ENCODE measurements around the gene VGLL4.

VGLL4 gene

DNA sequence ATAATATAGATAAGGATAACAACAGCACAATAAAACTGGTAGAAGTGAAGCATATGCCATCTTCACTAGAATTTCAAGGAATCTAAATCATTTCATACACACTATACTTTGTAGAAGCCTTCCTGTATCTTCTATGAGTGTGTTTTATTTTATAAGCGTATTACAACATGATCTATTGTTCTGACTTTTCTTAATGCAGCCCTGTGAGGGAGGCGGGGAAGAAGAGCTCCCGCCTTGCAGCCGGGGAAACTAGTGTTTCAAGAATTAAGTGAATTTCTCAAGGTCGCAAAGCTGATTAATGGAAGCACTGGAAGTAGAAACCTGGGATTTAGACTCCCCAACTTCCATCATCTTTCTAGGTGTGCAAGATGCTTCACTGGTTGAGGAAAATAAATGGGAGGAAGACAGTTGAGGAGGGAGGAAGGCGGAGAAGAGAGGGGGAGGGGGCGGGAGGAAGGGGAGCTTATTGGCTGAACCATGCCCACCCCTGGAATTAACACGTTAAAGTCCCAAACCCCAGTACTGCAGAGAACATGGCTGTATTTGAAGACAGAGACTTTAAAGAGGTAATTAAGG lies 32.9 kb downstream of the VGLL4 start:
- peaks cover under 1% of the 10 kb centered on the region for H3K4me1 ChIP-seq (ENCODE audit: insufficient read depth, insufficient read length)
- no peak for DNase-seq (ENCODE audit: low read depth, low spot score)
- H3K9ac ChIP-seq (ENCODE audit: insufficient read length, low read depth), result no peak overlapping the region
- H3K9me3 ChIP-seq (ENCODE audit: insufficient read depth, low read length), result no peaks in the 10 kb centered on the region
- TF ChIP-seq ZNF274 (IDR thresholded peaks at IDR 0.05; ENCODE audit: low read depth, low read length), result no peak
- TF ChIP-seq SUZ12 (IDR thresholded peaks at IDR 0.05; ENCODE audit: extremely low read depth, insufficient read depth, insufficient read length), result no peak
- TF ChIP-seq YY1 (IDR thresholded peaks at IDR 0.05; ENCODE audit: insufficient read depth, insufficient read length), result no peak
- no peak overlapping the region for H3K4me3 ChIP-seq (ENCODE audit: insufficient read length, low read depth)
- no peaks in the 10 kb centered on the region for H3K27me3 ChIP-seq (ENCODE audit: insufficient read depth, insufficient read length)
- peaks cover 23% of the 10 kb centered on the region for H3K36me3 ChIP-seq (ENCODE audit: insufficient read depth, insufficient read length, low read length)

DNA sequence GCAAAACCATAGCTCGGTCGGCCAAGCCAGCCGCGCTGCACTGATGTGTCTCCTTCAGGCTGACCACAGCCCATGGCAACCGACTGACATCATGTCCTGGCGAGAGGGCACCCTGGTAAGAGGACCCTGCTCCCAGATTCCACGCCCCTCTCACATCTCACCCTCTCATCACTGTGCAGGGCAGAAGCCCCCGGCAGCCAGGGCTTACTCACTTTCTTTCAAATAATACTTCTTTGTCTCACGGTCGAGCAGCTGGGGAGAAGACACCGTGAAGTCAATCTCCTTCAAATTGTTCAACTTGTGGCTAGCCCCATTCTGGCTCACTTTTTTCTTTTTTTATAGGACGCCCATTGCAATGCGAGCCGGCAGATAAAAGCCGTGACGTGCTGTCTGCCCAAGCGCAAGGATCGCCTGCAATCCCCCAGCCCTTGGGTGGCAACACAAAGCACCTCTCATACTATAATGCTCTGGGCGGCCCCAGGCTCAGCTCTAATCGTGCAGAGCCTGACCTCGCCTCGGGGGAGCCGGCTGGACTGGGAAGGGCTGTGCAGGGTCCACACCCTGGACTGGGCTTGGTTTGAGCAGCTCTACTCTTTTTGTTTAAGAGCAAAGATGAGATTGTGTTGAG lies 33.6 kb downstream of the VGLL4 start:
- H3K9me3 ChIP-seq (ENCODE audit: insufficient read depth, low read length), result no peaks in the 10 kb centered on the region
- no peaks in the 10 kb centered on the region for H3K27me3 ChIP-seq (ENCODE audit: insufficient read depth, insufficient read length)
- no peaks in the 10 kb centered on the region for H3K4me1 ChIP-seq (ENCODE audit: insufficient read depth, insufficient read length)
- H3K36me3 ChIP-seq (ENCODE audit: insufficient read depth, insufficient read length, low read length), result peaks cover 23% of the 10 kb centered on the region
- H3K9ac ChIP-seq (ENCODE audit: insufficient read length, low read depth), result no peak overlapping the region
- no peak overlapping the region for H3K4me3 ChIP-seq (ENCODE audit: insufficient read length, low read depth)
- no peak for DNase-seq (ENCODE audit: low read depth, low spot score)
- no peak for TF ChIP-seq SUZ12 (IDR thresholded peaks at IDR 0.05; ENCODE audit: extremely low read depth, insufficient read depth, insufficient read length)
- no peak for TF ChIP-seq YY1 (IDR thresholded peaks at IDR 0.05; ENCODE audit: insufficient read depth, insufficient read length)
- TF ChIP-seq ZNF274 (IDR thresholded peaks at IDR 0.05; ENCODE audit: low read depth, low read length), result no peak

DNA sequence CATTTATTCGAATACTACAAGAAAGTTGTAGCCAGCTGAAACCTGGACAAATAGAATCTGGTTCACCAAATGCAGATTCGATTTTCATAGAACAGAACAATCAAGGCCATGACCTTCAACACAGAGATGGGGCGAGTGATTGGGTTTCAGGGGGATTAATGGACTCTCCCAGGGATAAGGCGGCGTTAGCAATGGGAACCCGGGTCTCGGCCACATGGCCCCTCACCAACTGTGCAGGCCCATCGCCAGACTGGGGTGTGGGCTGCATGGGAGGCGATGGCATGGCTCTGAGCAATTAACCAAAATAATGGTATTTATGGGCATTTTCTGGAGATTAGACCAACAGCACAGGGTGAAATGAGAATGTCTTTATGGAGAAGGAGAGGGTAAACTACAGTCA lies 34.2 kb downstream of the VGLL4 start:
- Histone ChIP-seq H3K27me3 (ENCODE audit: insufficient read depth, insufficient read length) (no peaks in the 10 kb centered on the region), H3K4me1 (ENCODE audit: insufficient read depth, insufficient read length) (no peaks in the 10 kb centered on the region), H3K9me3 (ENCODE audit: insufficient read depth, low read length) (no peaks in the 10 kb centered on the region), H3K9ac (ENCODE audit: insufficient read length, low read depth) (no peak overlapping the region), H3K36me3 (ENCODE audit: insufficient read depth, insufficient read length, low read length) (peaks cover 23% of the 10 kb centered on the region), H3K4me3 (ENCODE audit: insufficient read length, low read depth) (no peak overlapping the region)
- no peak for TF ChIP-seq ZNF274 (IDR thresholded peaks at IDR 0.05; ENCODE audit: low read depth, low read length)
- no peak for TF ChIP-seq YY1 (IDR thresholded peaks at IDR 0.05; ENCODE audit: insufficient read depth, insufficient read length)
- no peak for TF ChIP-seq SUZ12 (IDR thresholded peaks at IDR 0.05; ENCODE audit: extremely low read depth, insufficient read depth, insufficient read length)
- DNase-seq (ENCODE audit: low read depth, low spot score), result no peak

DNA sequence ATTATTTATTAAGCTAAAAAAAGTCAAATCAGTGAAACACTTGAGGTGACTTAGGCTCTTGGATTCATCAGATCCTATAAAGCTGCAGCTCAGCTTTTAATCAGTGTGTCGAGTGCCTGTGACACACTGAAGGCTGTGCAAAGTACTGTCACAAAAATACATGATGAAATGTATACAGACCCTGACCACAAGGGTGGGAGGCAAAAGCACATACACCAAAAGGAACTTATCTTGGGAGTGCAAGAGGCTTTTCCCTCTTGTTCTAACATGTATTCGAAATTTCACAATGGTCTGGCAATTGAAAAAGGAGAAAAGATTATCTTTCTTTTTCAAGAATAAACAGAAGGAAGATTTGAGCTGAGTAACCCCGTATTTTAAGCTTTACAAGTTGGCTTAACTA lies 35.9 kb downstream of the VGLL4 start:
- Histone ChIP-seq H3K27me3 (ENCODE audit: insufficient read depth, insufficient read length) (no peaks in the 10 kb centered on the region), H3K9me3 (ENCODE audit: insufficient read depth, low read length) (no peaks in the 10 kb centered on the region), H3K9ac (ENCODE audit: insufficient read length, low read depth) (no peak overlapping the region), H3K36me3 (ENCODE audit: insufficient read depth, insufficient read length, low read length) (peaks cover 12% of the 10 kb centered on the region), H3K4me1 (ENCODE audit: insufficient read depth, insufficient read length) (peaks cover 5% of the 10 kb centered on the region), H3K4me3 (ENCODE audit: insufficient read length, low read depth) (no peak overlapping the region)
- TF ChIP-seq YY1 (IDR thresholded peaks at IDR 0.05; ENCODE audit: insufficient read depth, insufficient read length), result no peak
- no peak for TF ChIP-seq SUZ12 (IDR thresholded peaks at IDR 0.05; ENCODE audit: extremely low read depth, insufficient read depth, insufficient read length)
- TF ChIP-seq ZNF274 (IDR thresholded peaks at IDR 0.05; ENCODE audit: low read depth, low read length), result no peak
- no peak for DNase-seq (ENCODE audit: low read depth, low spot score)

DNA sequence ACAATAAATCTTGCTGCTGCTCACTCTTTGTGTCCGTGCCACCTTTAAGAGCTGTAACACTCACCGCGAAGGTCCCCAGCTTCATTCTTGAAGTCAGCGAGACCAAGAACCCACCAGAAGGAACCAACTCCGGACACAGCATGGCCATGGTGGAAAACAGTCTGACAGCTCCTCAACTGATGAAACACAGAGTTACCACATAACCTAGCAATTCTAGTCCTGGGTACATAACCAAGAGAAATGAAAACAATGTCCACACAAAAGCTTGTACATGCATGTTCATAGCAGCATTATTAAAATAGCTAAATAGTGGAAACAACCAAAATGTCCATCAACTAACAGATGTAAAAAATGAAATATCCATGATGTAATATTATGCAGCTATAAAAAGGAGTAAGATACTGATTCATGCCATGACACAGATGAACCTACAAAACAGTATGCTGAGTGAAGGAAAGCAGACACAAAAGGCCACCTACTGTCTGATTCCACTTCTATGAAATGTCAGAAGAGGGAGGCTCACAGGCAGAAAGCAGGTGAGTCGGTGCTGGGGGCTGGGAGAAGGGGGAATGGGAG lies 36.8 kb downstream of the VGLL4 start:
- peaks cover 12% of the 10 kb centered on the region for H3K36me3 ChIP-seq (ENCODE audit: insufficient read depth, insufficient read length, low read length)
- H3K9ac ChIP-seq (ENCODE audit: insufficient read length, low read depth), result no peak overlapping the region
- no peak for TF ChIP-seq ZNF274 (IDR thresholded peaks at IDR 0.05; ENCODE audit: low read depth, low read length)
- no peak for TF ChIP-seq YY1 (IDR thresholded peaks at IDR 0.05; ENCODE audit: insufficient read depth, insufficient read length)
- no peaks in the 10 kb centered on the region for H3K9me3 ChIP-seq (ENCODE audit: insufficient read depth, low read length)
- peaks cover 5% of the 10 kb centered on the region for H3K4me1 ChIP-seq (ENCODE audit: insufficient read depth, insufficient read length)
- DNase-seq (ENCODE audit: low read depth, low spot score), result no peak
- no peaks in the 10 kb centered on the region for H3K27me3 ChIP-seq (ENCODE audit: insufficient read depth, insufficient read length)
- H3K4me3 ChIP-seq (ENCODE audit: insufficient read length, low read depth), result no peak overlapping the region

DNA sequence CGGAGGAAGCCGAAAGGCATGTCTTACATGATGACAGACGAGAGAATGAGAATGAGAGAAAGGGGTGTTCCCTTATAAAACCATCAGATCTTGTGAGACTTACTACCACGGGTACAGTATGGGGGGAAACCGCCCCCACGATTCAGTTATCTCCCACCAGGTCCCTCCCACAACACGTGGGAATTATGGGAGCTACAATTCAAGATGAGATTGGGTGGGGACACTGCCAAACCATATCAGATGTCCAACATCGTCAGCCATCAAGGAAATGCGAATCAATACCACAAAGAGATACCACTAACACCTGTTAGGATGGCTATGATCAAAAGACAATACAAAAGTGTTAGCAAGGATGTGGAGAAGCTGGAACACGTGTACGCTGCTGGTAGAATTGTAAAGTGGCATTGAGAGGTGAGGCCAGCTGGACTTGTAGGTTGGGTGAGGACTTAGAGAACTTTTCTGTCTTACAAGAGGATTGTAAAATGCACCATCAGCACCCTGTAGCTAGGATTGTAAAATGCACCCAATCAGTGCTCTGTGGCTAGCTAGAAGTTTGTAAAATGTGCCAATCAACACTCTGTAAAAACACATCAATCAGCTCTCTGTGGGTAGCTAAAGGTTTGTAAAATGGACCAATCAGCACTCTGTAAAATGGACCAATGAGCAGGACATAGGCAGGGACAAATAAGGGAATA lies 37.5 kb downstream of the VGLL4 start:
- Histone ChIP-seq H3K9ac (ENCODE audit: insufficient read length, low read depth) (no peak overlapping the region), H3K4me1 (ENCODE audit: insufficient read depth, insufficient read length) (peaks cover 9% of the 10 kb centered on the region)

DNA sequence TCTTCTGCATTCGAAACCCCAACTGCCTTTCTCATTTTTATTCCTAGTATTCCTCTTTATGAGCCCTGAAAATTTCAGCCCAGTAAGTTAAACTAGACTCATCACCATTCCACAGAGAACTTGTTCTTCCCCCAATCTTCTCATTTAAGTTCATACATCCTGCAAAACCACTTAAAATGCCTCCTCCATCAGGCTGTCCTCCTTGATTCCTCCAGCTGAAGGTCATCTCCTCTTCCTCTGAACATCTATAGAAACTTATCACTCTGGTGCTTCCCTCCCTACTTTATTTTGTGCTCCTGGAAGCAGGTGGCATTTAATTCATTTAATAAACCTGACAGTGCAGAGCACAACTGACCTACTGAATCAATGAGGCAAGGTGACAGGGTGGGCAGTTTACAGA lies 38.3 kb downstream of the VGLL4 start:
- Histone ChIP-seq H3K36me3 (ENCODE audit: insufficient read depth, insufficient read length, low read length) (peaks cover 16% of the 10 kb centered on the region), H3K9me3 (ENCODE audit: insufficient read depth, low read length) (no peaks in the 10 kb centered on the region), H3K27me3 (ENCODE audit: insufficient read depth, insufficient read length) (no peaks in the 10 kb centered on the region), H3K9ac (ENCODE audit: insufficient read length, low read depth) (no peak overlapping the region), H3K4me1 (ENCODE audit: insufficient read depth, insufficient read length) (peaks cover 15% of the 10 kb centered on the region), H3K4me3 (ENCODE audit: insufficient read length, low read depth) (no peak overlapping the region)
- TF ChIP-seq SUZ12 (IDR thresholded peaks at IDR 0.05; ENCODE audit: extremely low read depth, insufficient read depth, insufficient read length) (no peak), YY1 (IDR thresholded peaks at IDR 0.05; ENCODE audit: insufficient read depth, insufficient read length) (no peak), ZNF274 (IDR thresholded peaks at IDR 0.05; ENCODE audit: low read depth, low read length) (no peak)
- no peak for DNase-seq (ENCODE audit: low read depth, low spot score)

More for the DNA sequence above, 37.5 kb downstream of the VGLL4 start:
- no peak overlapping the region for H3K4me3 ChIP-seq (ENCODE audit: insufficient read length, low read depth)
- peaks cover 12% of the 10 kb centered on the region for H3K36me3 ChIP-seq (ENCODE audit: insufficient read depth, insufficient read length, low read length)
- no peak for DNase-seq (ENCODE audit: low read depth, low spot score)
- TF ChIP-seq ZNF274 (IDR thresholded peaks at IDR 0.05; ENCODE audit: low read depth, low read length) (no peak), SUZ12 (IDR thresholded peaks at IDR 0.05; ENCODE audit: extremely low read depth, insufficient read depth, insufficient read length) (no peak), YY1 (IDR thresholded peaks at IDR 0.05; ENCODE audit: insufficient read depth, insufficient read length) (no peak)
- H3K27me3 ChIP-seq (ENCODE audit: insufficient read depth, insufficient read length), result no peaks in the 10 kb centered on the region
- no peaks in the 10 kb centered on the region for H3K9me3 ChIP-seq (ENCODE audit: insufficient read depth, low read length)
